Effector memory CD8-positive, alpha-beta T cell (primary cell): ENCODE measurements around the gene KANSL3.

Source experiments
- ATAC-seq: fragments of 150-1000 bp; cut with Tn5 transposase; replicated peaks from 2 replicates; pipeline ENCODE4 v1.10.0; 2021; ENCODE audit warnings: mild to moderate bottlenecking, moderate library complexity
- DNase-seq, 3 experiments: peaks; one replicate each; pipeline ENCODE4 v3.0.0; 2021
- H3K27ac Mint-ChIP-seq, 2 donors: one replicate each; pipeline ENCODE4 v1.8.0; 2022; ENCODE audit warnings: mild to moderate bottlenecking in 2 of 2, mixed read lengths in 2 of 2, moderate library complexity in 2 of 2
- H3K27me3 Mint-ChIP-seq, 2 donors: one replicate each; pipeline ENCODE4 v1.8.0; 2022; ENCODE audit warnings: mixed read lengths in 2 of 2
- H3K36me3 Mint-ChIP-seq: one replicate; pipeline ENCODE4 v1.8.0; 2022; ENCODE audit warnings: mild to moderate bottlenecking, moderate library complexity, mixed read lengths; ENCODE audit not compliant: insufficient read depth
- H3K4me1 Mint-ChIP-seq, 2 donors: one replicate each; pipeline ENCODE4 v1.8.0; 2022; ENCODE audit warnings: low read depth in 2 of 2, mixed read lengths in 2 of 2
- H3K4me3 Mint-ChIP-seq, 2 donors: one replicate each; pipeline ENCODE4 v1.8.0; 2022; ENCODE audit warnings: mild to moderate bottlenecking in 2 of 2, mixed read lengths in 2 of 2, moderate library complexity in 2 of 2
- H3K9me3 Mint-ChIP-seq, 2 donors: one replicate each; pipeline ENCODE4 v1.8.0; 2022; ENCODE audit warnings: mixed read lengths in 2 of 2

KANSL3 gene

DNA sequence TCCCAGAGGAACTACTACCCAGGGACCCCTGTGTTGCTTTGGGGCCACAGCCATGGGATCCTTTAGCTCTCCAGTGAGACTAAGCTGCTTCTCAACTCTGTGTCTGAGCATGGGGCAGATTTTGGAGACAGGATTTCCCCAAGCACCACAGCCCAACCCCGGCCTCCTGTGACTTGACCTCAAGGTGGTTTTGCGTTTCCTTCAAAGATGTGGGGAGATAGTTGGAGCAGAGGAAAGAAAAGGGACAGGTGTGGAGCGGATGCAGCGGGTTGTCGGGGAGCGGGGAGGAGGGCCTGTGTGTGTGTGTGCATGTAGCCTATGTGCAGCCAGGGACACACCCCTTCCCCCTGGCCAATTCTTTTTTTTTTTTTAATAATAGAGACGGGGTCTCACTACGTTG, 91.3 kb downstream of the KANSL3 start:
- Mint-ChIP-seq H3K27me3 (no peaks in the 10 kb centered on the region), H3K9me3 (no peaks in the 10 kb centered on the region), H3K4me1 (peaks cover 42 to 47% of the 10 kb centered on the region in 2 donors), H3K27ac (peak overlapping the region; percentile 87), H3K36me3 (peaks cover 81% of the 10 kb centered on the region), H3K4me3 (peak overlapping the region; percentile 73 to 78)
- ATAC-seq (peak; percentile 67), DNase-seq (peak in 1 of 3 experiments; percentile 21)

DNA sequence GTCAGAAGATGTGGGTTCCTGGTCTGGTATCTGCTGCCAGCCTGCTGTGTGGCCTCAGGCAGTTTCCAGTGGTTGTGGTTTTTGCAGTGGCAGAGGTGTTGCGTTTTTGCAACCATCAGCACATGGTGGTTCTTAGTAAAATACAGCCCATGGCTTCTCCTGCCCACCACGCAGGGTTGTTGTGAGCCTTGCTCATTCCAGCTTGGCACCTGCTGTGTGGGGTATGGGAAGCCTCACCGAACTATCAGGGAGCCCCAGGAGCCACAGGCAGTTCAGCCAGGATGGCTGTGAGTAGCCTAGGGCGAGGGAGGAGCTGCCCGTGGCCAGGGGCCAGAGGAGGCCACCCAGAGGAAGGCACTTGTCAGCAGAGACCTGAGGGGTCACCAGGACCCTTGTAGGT, 91.8 kb downstream of the KANSL3 start:
- Mint-ChIP-seq H3K27me3 (no peaks in the 10 kb centered on the region), H3K9me3 (no peaks in the 10 kb centered on the region), H3K36me3 (peaks cover 81% of the 10 kb centered on the region), H3K4me1 (peaks cover 42 to 47% of the 10 kb centered on the region in 2 donors), H3K4me3 (peak overlapping the region; percentile 73 to 78), H3K27ac (peak overlapping the region; percentile 87)
- DNase-seq (no peak), ATAC-seq (peak; percentile 52)
